Common myeloid progenitor, CD34-positive (primary cell): ENCODE data around the gene KRTAP4-7.
"Not testable (repeated sequence)": the region's sequence is repeated elsewhere in the genome, so short reads cannot be mapped to it uniquely, and the experiment has no call there.

Source experiments
- CTCF ChIA-PET: fragments of 350-600 bp; sonication (Branson Sonifier 250); formaldehyde crosslinking; loops from one replicate; lab custom pipeline; 2021; ENCODE audit warnings: antibody characterized with exemption; lab: Charles Lee
- POLR2A ChIA-PET: fragments of 350-600 bp; sonication (Branson Sonifier 250); formaldehyde crosslinking; loops from one replicate; lab custom pipeline; 2021; ENCODE audit warnings: antibody characterized with exemption; lab: Charles Lee
- DNase-seq, 3 donors: peaks; one replicate each; pipeline versions ENCODE4 v3.0.0 to v3.0.0-alpha.2; 2013
- H3K27ac ChIP-seq, 2 experiments: 1 replicate in 1 of 2; 2 replicates in 1 of 2; pipeline ENCODE4 v1.7.0; 2013; ENCODE audit warnings: inconsistent platforms in 2 of 2, low read length in 2 of 2, mild to moderate bottlenecking in 2 of 2, low read depth in 1 of 2, moderate library complexity in 1 of 2; ENCODE audit not compliant: severe bottlenecking in 2 of 2, insufficient read depth in 1 of 2, poor library complexity in 1 of 2
- H3K27me3 ChIP-seq, 5 experiments: replicated peaks in 2 of 5; 1 replicate in 3 of 5; 2 replicates in 2 of 5; pipeline versions ENCODE4 v1.6.1 to v1.7.0; 2013; ENCODE audit warnings: low read length in 4 of 5, mild to moderate bottlenecking in 2 of 5, moderate library complexity in 2 of 5, inconsistent platforms in 1 of 5; ENCODE audit not compliant: insufficient read depth in 5 of 5, control insufficient read depth in 4 of 5
- H3K36me3 ChIP-seq, 4 experiments: 1 replicate in 2 of 4; 2 replicates in 2 of 4; pipeline versions ENCODE4 v1.6.1 to v1.7.0; 2013; ENCODE audit warnings: low read length in 3 of 4, control low read depth in 1 of 4, mild to moderate bottlenecking in 1 of 4; ENCODE audit not compliant: control insufficient read depth in 4 of 4, insufficient read depth in 4 of 4
- H3K4me1 ChIP-seq, 4 experiments: 1 replicate in 3 of 4; 2 replicates in 1 of 4; pipeline versions ENCODE4 v1.6.1 to v1.7.1; 2013; ENCODE audit warnings: low read length in 3 of 4, mild to moderate bottlenecking in 3 of 4, control low read depth in 1 of 4, inconsistent platforms in 1 of 4, moderate library complexity in 1 of 4; ENCODE audit not compliant: control insufficient read depth in 4 of 4, insufficient read depth in 4 of 4; ENCODE audit errors: control extremely low read depth in 1 of 4
- H3K4me3 ChIP-seq, 7 experiments: 1 replicate in 4 of 7; 2 replicates in 3 of 7; pipeline versions ENCODE4 v1.5.1 to v1.7.0; 2013; ENCODE audit warnings: mild to moderate bottlenecking in 7 of 7, low read length in 6 of 7, moderate library complexity in 6 of 7, inconsistent platforms in 2 of 7, low read depth in 2 of 7, control low read depth in 1 of 7; ENCODE audit not compliant: insufficient read depth in 4 of 7, control insufficient read depth in 1 of 7; ENCODE audit errors: extremely low read depth in 1 of 7
- H3K9me3 ChIP-seq, 5 experiments: 1 replicate in 4 of 5; 2 replicates in 1 of 5; pipeline versions ENCODE4 v1.6.1 to v1.7.1; 2013; ENCODE audit warnings: low read length in 4 of 5, mild to moderate bottlenecking in 2 of 5, inconsistent platforms in 1 of 5, low read depth in 1 of 5, moderate library complexity in 1 of 5; ENCODE audit not compliant: control insufficient read depth in 4 of 5, insufficient read depth in 2 of 5; ENCODE audit errors: control extremely low read depth in 1 of 5
- WGBS: methylation state at CpG from one replicate; pipeline ENCODE4 v1.1.5; 2013; ENCODE audit not compliant: insufficient coverage; 5-methylcytosine and 5-hydroxymethylcytosine counted together

KRTAP4-7 gene

DNA sequence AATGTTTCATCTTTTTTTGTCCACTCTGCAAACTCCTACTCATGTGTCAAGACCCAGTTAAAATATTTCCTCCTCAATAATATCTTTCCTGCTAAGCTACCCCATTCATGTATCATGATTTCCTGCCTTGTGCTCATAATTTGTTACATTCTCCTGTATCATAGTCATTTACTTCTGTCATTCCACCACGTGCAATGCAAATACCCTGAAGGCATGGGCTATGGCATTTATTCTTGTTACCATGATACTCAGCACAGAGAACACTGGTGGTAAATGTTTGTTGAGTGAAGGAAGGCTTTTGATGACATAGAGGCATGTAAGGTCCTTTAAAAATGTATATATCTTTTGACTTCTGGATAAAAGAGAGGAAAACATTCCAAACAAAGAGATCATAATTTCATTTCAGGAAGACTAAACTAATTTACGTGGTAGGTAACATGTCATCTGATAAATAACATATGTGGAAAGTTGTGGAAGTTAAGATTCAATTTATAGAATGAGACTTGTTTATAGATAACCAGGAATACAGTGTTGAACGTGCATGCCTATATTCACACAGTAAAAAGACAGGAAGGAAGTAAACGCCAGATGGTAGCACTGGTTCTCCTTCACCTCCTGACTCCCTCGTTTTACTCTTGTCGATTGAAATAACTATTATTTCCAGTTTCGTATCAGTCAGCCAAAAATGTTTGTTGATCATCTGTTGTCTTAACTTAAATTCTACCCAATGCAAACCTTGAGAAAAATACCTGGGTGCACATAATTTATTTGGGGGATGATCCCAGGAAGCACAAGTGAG lies 15.9 kb downstream of the KRTAP4-7 start:
- H3K4me3 ChIP-seq, H3K36me3 ChIP-seq, CTCF ChIA-PET, POLR2A ChIA-PET, H3K27me3 ChIP-seq, H3K9me3 ChIP-seq, H3K27ac ChIP-seq, H3K4me1 ChIP-seq: not testable (repeated sequence)
- peak in 2 of 3 donors; percentile 41 to 62 for DNase-seq
- no CpG with 5 or more reads among the region's 7 CpGs for WGBS

GRCh38 chr17:41101586-41102259 lies 17.8 kb downstream of the KRTAP4-7 start, which contains the start of gene KRTAP4-16:
Gene KRTAP4-16, minus strand, starts transcription at chr17:41102209. Its CDS starts 0 bp downstream, at chr17:41102209.
- H3K4me1 ChIP-seq: peaks cover 0 to 8% (median 3%) of the 10 kb centered on the region in 4 experiments
- no peaks in the 10 kb centered on the region for H3K27me3 ChIP-seq
- POLR2A ChIA-PET: no interaction called here
- DNase-seq: no peak
- H3K27ac ChIP-seq: no peak within 1 kb of the TSS
- H3K36me3 ChIP-seq: no peaks in the 10 kb centered on the region
- 96% methylated on average over 8 of the region's 10 CpGs for WGBS
- H3K9me3 ChIP-seq: no peaks in the 10 kb centered on the region
- H3K4me3 ChIP-seq: no peak within 1 kb of the TSS
- CTCF ChIA-PET: no interaction called here

- no peaks in the 10 kb centered on the region for H3K27me3 ChIP-seq
- ChIA-PET POLR2A (interaction anchor here (0.6 kb wide), 1 partner anchor 197 kb away, joined by 3 read pairs; no protein-coding TSS in a partner anchor), CTCF (no interaction called here)
- H3K9me3 ChIP-seq: no peaks in the 10 kb centered on the region
- H3K36me3 ChIP-seq: no peaks in the 10 kb centered on the region
- no CpG with 5 or more reads among the region's 1 CpG for WGBS
- DNase-seq: no peak
- no peak overlapping the region for H3K4me3 ChIP-seq
- peaks cover 0 to 17% (median 10%) of the 10 kb centered on the region in 4 experiments for H3K4me1 ChIP-seq
- no peak overlapping the region for H3K27ac ChIP-seq
These were observed 19.9 kb downstream of the KRTAP4-7 start for GRCh38 chr17:41103896-41104295.

DNA sequence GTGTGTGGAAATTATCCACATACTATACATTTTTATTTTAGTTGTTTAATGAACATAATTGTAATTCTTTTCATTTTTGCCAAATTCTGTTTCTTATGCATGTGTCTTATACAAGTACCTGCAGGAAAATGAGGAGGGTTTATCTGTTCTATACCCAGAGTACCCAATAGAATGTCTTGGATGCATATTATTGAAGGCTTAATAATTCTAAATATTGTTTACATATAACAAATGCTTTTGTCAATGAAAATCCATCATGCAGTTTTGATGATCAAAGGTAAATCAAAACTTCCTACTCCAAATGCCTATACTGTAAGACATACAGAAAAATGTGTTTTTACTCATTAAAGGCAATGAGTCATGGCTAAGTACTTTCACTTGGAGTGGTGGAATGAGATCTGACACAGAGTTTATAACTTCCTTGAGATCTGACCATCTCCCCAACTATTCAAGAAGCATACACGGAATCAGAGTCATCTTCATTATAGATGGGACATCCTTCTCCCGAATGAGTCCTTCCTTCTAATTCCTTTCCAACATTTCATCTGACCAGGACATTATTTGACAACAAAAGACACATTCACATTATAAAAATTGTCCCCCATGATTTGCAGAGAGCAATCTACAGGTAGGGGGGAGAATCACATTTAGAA lies 20.6 kb downstream of the KRTAP4-7 start:
- no CpG with 5 or more reads among the region's 2 CpGs for WGBS

GRCh38 chr17:41105347-41105746 lies 21.4 kb downstream of the KRTAP4-7 start, which contains the start of gene KRTAP4-9:
Gene KRTAP4-9, plus strand, starts transcription at chr17:41105389. Its CDS starts 0 bp downstream, at chr17:41105389.
- CTCF ChIA-PET, H3K36me3 ChIP-seq, H3K4me3 ChIP-seq, H3K9me3 ChIP-seq, POLR2A ChIA-PET, H3K27me3 ChIP-seq, H3K27ac ChIP-seq, DNase-seq: not testable (repeated sequence)
- peaks cover 0 to 14% (median 8%) of the 10 kb centered on the region in 4 experiments for H3K4me1 ChIP-seq
- WGBS: 100% methylated on average over 3 of the region's 10 CpGs

More for the DNA sequence above, 20.6 kb downstream of the KRTAP4-7 start:
- POLR2A ChIA-PET, H3K36me3 ChIP-seq, H3K27ac ChIP-seq, H3K9me3 ChIP-seq, CTCF ChIA-PET, DNase-seq, H3K4me3 ChIP-seq, H3K27me3 ChIP-seq: not testable (repeated sequence)
- peaks cover 0 to 18% (median 11%) of the 10 kb centered on the region in 4 experiments for H3K4me1 ChIP-seq

- ChIA-PET POLR2A (no interaction called here), CTCF (no interaction called here)
- H3K27ac ChIP-seq: no peak overlapping the region
- H3K4me1 ChIP-seq: peaks cover 0 to 13% (median 7%) of the 10 kb centered on the region in 4 experiments
- no peak overlapping the region for H3K4me3 ChIP-seq
- 100% methylated on average over 1 of the region's 1 CpG for WGBS
- H3K27me3 ChIP-seq: no peaks in the 10 kb centered on the region
- no peaks in the 10 kb centered on the region for H3K36me3 ChIP-seq
- no peak for DNase-seq
- H3K9me3 ChIP-seq: peaks cover 0 to 4% (median 0%) of the 10 kb centered on the region in 5 experiments
These were observed 24.0 kb downstream of the KRTAP4-7 start for GRCh38 chr17:41107941-41108450.
